Measurements from ENCODE around the gene IL12RB2.
A peak's percentile ranks its signal among the peaks of the same experiment; 100 is the strongest.

The IL12RB2 gene

DNA sequence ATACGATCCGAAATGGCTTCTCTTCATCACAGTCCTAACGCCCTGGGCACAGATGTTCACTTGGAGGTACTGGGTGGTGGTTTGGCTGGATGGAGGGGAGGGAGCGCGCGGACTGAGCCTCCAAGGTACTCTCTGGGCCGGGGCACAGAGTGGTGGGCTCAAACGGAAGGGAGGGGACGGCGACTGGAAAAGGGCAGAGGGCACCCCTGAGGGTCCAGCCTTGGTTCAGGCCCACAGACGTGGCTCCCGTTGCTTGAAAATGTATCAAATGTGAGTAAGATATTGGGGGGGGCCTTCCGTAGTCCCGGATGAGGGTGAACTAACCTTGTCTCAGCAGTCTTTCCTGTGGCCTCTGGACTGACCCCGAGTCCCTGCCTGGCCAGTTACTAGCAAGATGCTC lies 463 bp downstream of the IL12RB2 start:
- Histone ChIP-seq H3K9me3 (ENCODE audit: control insufficient read depth, low read length) (no peaks in the 10 kb centered on the region), H3K27ac (no peak overlapping the region), H3K27me3 (ENCODE audit: control insufficient read depth, insufficient read depth, low read length) (no peaks in the 10 kb centered on the region), H3K4me2 (ENCODE audit: low read length) (peak overlapping the region; percentile 56), H3K9ac (no peak overlapping the region), H2AFZ (peak overlapping the region; percentile 74), H3K36me3 (ENCODE audit: control insufficient read depth, insufficient read depth, low read length) (no peaks in the 10 kb centered on the region), H3K4me3 (ENCODE audit: low read depth, low read length) (no peak overlapping the region), H3K79me2 (no peaks in the 10 kb centered on the region), H3K4me1 (no peaks in the 10 kb centered on the region)
- TF ChIP-seq, protein P1, sequence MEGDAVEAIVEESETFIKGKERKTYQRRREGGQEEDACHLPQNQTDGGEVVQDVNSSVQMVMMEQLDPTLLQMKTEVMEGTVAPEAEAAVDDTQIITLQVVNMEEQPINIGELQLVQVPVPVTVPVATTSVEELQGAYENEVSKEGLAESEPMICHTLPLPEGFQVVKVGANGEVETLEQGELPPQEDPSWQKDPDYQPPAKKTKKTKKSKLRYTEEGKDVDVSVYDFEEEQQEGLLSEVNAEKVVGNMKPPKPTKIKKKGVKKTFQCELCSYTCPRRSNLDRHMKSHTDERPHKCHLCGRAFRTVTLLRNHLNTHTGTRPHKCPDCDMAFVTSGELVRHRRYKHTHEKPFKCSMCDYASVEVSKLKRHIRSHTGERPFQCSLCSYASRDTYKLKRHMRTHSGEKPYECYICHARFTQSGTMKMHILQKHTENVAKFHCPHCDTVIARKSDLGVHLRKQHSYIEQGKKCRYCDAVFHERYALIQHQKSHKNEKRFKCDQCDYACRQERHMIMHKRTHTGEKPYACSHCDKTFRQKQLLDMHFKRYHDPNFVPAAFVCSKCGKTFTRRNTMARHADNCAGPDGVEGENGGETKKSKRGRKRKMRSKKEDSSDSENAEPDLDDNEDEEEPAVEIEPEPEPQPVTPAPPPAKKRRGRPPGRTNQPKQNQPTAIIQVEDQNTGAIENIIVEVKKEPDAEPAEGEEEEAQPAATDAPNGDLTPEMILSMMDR (IDR thresholded peaks at IDR 0.05) = no peak

DNA sequence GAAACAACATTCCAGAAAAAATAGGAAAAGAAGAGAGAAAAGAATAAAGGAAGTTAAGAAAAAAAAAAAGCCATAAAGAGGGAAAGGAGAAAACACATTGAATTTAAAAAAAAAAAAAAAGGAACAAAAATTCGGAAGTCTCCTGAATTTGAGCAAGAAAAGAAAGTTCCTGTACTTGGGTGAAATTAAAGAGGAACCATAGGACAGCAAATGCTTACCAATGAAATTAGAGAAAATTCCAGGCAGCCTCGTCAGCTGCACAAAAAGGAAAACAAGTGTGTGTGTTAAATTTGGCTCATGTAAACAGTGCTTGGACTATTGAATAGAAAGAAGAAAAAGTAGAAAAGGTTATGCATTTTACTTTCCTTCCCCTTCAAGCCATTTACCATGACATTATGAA lies 4.9 kb downstream of the IL12RB2 start:
- Histone ChIP-seq H3K79me2 (no peaks in the 10 kb centered on the region), H3K36me3 (ENCODE audit: control insufficient read depth, insufficient read depth, low read length) (no peaks in the 10 kb centered on the region), H2AFZ (no peak overlapping the region), H3K4me1 (no peaks in the 10 kb centered on the region), H3K27me3 (ENCODE audit: control insufficient read depth, insufficient read depth, low read length) (no peaks in the 10 kb centered on the region), H3K4me2 (ENCODE audit: low read length) (no peak overlapping the region), H3K27ac (no peak overlapping the region), H3K4me3 (ENCODE audit: low read depth, low read length) (no peak overlapping the region), H3K9me3 (ENCODE audit: control insufficient read depth, low read length) (no peaks in the 10 kb centered on the region), H3K9ac (no peak overlapping the region)
- TF ChIP-seq, protein P1 (IDR thresholded peaks at IDR 0.05) = no peak

DNA sequence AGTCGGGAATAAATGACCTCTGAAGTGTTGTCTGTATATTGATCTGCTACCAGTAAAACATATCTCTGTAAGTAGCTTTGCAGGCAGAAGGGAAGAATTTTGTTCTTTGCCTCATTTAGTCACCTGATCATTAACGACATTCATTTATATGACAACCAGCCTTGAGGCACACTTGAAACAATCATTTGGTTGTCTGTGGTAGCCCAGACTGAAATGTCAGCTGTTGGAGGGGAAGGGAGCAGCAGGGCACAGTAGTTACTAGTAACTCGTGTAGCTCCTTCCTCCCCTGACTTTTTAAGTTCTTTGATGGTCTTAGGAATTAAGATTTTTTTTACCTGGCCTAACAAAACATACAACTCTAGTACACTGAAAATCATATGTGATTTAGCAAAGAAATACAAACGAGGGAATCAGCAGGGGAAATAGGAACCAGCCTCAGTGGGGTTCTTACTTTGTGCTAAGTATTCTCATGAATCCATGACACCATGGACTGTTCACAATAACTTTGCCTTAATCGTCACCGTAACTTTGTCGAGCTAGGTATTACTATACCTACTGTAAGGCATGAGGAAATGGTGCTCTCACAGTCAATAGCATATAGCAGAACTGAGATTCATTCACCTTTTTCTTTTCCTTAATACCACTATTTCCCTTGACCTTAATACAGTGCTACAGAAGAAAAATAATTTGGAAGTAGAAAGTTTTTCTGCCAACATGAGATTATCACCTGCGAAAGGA lies 6.4 kb downstream of the IL12RB2 start:
- Histone ChIP-seq H3K4me3 (ENCODE audit: low read depth, low read length) (no peak overlapping the region), H3K4me2 (ENCODE audit: low read length) (no peak overlapping the region), H3K36me3 (ENCODE audit: control insufficient read depth, insufficient read depth, low read length) (no peaks in the 10 kb centered on the region), H3K27me3 (ENCODE audit: control insufficient read depth, insufficient read depth, low read length) (no peaks in the 10 kb centered on the region), H3K9me3 (ENCODE audit: control insufficient read depth, low read length) (no peaks in the 10 kb centered on the region), H3K79me2 (no peaks in the 10 kb centered on the region), H2AFZ (no peak overlapping the region), H3K4me1 (no peaks in the 10 kb centered on the region), H3K9ac (no peak overlapping the region), H3K27ac (no peak overlapping the region)
- TF ChIP-seq, protein P1 (IDR thresholded peaks at IDR 0.05) = no peak

DNA sequence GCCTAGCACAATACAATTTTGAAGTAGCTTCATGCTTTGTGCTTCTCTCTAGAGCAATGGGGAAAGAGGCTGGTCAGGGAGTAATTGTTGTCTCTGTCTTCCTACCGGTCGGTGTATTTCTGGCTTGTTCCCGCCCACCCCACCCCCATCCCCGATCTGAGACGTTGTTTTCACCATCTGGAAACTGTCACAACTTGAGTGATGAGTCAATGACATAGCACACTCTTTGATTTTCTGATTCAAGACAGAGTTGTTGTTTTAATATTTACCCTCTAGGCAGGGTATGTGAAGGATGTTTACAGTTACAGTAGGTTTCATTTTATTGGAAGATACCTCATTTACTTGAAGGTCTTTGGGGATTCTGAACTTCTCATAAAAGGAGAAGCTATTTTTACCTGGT lies 7.0 kb downstream of the IL12RB2 start:
- Histone ChIP-seq H3K79me2 (no peaks in the 10 kb centered on the region), H2AFZ (no peak overlapping the region), H3K4me3 (ENCODE audit: low read depth, low read length) (no peak overlapping the region), H3K9ac (no peak overlapping the region), H3K4me2 (ENCODE audit: low read length) (no peak overlapping the region), H3K36me3 (ENCODE audit: control insufficient read depth, insufficient read depth, low read length) (no peaks in the 10 kb centered on the region), H3K27me3 (ENCODE audit: control insufficient read depth, insufficient read depth, low read length) (no peaks in the 10 kb centered on the region), H3K9me3 (ENCODE audit: control insufficient read depth, low read length) (no peaks in the 10 kb centered on the region), H3K27ac (no peak overlapping the region), H3K4me1 (no peaks in the 10 kb centered on the region)
- TF ChIP-seq, protein P1 (IDR thresholded peaks at IDR 0.05) = no peak

Data from parathyroid adenoma (tissue), 2 donors.